A549 (cell line): ENCODE data around the gene CCDC90B.

Source experiments
- CHD2 ChIP-seq: fragments of 150-350 bp; IDR thresholded peaks from 2 replicates; pipeline ENCODE4 v1.6.1; 2014; ENCODE audit warnings: low read length; ENCODE audit not compliant: partially characterized antibody
- E2F6 ChIP-seq: IDR thresholded peaks from 2 replicates; pipeline ENCODE4 v1.6.1; 2012; ENCODE audit warnings: low read depth, borderline replicate concordance
- EP300 ChIP-seq, 2 experiments: fragments of >200 bp; sonication (Bioruptor Twin); formaldehyde crosslinking; IDR thresholded peaks; 2 replicates in 1 of 2; 3 replicates in 1 of 2; pipeline ENCODE4 v1.6.1; 2016 to 2017
- HOXA7 ChIP-seq: fragments of 250-450 bp; sonication (Bioruptor Pico); IDR thresholded peaks from 2 replicates; pipeline ENCODE4 v1.5.0; 2020; ENCODE audit warnings: mild to moderate bottlenecking, moderate library complexity
- JUN ChIP-seq, 2 experiments: fragments of >200 bp; sonication (Bioruptor Twin); formaldehyde crosslinking; IDR thresholded peaks; 2 replicates in 1 of 2; 3 replicates in 1 of 2; pipeline ENCODE4 v1.6.1; 2016 to 2017
- POLR2A ChIP-seq: IDR thresholded peaks from 2 replicates; pipeline ENCODE4 v1.6.1; 2012; ENCODE audit warnings: mild to moderate bottlenecking, low read length
- RFX5 ChIP-seq: fragments of 450-650 bp; IDR thresholded peaks from 2 replicates; pipeline ENCODE4 v1.7.1; 2014; ENCODE audit warnings: antibody characterized with exemption, mild to moderate bottlenecking, moderate library complexity
- SMC3 ChIP-seq: fragments of >200 bp; sonication (Bioruptor Twin); formaldehyde crosslinking; IDR thresholded peaks from 3 replicates; pipeline ENCODE4 v1.6.1; 2018; ENCODE audit warnings: inconsistent platforms
- TP53 ChIP-seq: fragments of 250-450 bp; sonication (Bioruptor Pico); IDR thresholded peaks from 2 replicates; pipeline ENCODE4 v1.5.0; 2021; ENCODE audit warnings: mild to moderate bottlenecking, moderate library complexity
- TF ChIP-seq, protein P1 (sequence below): fragments of 150-350 bp; IDR thresholded peaks from 2 replicates; pipeline ENCODE4 v1.6.1; 2014; ENCODE audit warnings: low read depth, mild to moderate bottlenecking, low read length
- TF ChIP-seq, protein P2 (sequence below): fragments of >200 bp; sonication (Bioruptor Twin); formaldehyde crosslinking; IDR thresholded peaks from 3 replicates; pipeline ENCODE4 v1.5.1; 2016

DNA sequence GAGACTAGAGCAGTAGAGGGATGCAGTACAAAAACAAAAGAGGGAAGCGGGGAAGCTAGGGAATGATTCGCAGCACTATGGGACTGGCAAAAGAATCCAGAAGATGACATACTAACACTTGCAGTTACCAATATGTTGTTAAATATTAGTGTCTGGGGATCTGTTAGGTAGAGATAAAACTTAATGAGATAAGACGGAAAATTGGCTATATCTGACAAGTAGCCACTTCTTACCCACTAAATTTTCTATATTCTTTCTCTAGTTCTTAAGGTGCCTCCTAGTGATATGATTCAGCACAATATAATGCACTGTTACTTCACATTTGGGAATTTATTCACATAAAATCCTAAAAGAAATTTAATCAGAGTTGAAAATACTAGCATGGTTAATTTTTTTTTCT, 30.8 kb downstream of the CCDC90B start:
- TF ChIP-seq, protein P1, sequence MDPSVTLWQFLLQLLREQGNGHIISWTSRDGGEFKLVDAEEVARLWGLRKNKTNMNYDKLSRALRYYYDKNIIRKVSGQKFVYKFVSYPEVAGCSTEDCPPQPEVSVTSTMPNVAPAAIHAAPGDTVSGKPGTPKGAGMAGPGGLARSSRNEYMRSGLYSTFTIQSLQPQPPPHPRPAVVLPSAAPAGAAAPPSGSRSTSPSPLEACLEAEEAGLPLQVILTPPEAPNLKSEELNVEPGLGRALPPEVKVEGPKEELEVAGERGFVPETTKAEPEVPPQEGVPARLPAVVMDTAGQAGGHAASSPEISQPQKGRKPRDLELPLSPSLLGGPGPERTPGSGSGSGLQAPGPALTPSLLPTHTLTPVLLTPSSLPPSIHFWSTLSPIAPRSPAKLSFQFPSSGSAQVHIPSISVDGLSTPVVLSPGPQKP = no peak
- TF ChIP-seq, protein P2, sequence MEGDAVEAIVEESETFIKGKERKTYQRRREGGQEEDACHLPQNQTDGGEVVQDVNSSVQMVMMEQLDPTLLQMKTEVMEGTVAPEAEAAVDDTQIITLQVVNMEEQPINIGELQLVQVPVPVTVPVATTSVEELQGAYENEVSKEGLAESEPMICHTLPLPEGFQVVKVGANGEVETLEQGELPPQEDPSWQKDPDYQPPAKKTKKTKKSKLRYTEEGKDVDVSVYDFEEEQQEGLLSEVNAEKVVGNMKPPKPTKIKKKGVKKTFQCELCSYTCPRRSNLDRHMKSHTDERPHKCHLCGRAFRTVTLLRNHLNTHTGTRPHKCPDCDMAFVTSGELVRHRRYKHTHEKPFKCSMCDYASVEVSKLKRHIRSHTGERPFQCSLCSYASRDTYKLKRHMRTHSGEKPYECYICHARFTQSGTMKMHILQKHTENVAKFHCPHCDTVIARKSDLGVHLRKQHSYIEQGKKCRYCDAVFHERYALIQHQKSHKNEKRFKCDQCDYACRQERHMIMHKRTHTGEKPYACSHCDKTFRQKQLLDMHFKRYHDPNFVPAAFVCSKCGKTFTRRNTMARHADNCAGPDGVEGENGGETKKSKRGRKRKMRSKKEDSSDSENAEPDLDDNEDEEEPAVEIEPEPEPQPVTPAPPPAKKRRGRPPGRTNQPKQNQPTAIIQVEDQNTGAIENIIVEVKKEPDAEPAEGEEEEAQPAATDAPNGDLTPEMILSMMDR = no peak
- TF ChIP-seq TP53 (CRISPR knock-in tag) (no peak), HOXA7 (CRISPR knock-in tag) (no peak), E2F6 (no peak), CHD2 (no peak), POLR2A (no peak), EP300 (IDR thresholded peaks at IDR 0.05) (no peak), JUN (IDR thresholded peaks at IDR 0.05) (no peak), RFX5 (no peak), SMC3 (no peak)
